GM12873 (cell line): ENCODE measurements around the gene ABCB1.

Experiments
- TF ChIP-seq, protein P1 (sequence below): IDR thresholded peaks from 2 replicates; pipeline ENCODE4 v1.5.1; 2012; ENCODE audit warnings: low read depth, mild to moderate bottlenecking, moderate library complexity, low read length, control low read depth; ENCODE audit not compliant: insufficient read depth; ENCODE audit errors: missing control alignments

Gene ABCB1

DNA sequence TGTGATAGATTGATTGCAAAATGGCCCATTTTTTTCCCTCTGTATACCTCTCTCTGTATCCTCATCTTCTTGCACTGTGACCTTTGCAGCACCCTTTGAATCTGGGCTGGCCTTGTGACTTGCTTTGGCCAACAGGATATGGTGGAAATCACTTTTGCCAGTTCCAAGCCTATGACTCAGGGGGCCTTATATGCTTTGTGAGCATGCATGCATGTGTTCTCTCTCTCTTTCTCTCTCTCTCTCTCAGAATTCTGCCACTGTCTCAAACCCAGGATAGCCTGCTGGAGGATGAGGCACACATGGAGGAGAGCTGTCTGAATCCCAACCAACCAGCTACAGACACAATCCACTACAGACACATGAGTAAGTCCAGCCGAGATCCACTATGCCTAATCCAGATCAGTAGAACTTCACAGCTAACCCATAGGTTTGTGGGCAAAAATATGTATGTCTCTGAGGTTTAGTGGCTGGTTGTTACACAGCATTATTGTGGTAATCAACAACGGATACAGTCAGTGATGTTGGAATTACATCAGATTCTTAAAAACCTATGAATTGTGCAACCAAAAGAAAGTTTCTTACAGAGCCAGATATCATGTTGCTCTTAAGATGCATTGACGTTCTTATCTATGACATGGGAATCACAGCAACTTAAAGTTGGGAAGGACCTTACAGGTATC is 83.4 kb downstream of the ABCB1 start:
- TF ChIP-seq, protein P1, sequence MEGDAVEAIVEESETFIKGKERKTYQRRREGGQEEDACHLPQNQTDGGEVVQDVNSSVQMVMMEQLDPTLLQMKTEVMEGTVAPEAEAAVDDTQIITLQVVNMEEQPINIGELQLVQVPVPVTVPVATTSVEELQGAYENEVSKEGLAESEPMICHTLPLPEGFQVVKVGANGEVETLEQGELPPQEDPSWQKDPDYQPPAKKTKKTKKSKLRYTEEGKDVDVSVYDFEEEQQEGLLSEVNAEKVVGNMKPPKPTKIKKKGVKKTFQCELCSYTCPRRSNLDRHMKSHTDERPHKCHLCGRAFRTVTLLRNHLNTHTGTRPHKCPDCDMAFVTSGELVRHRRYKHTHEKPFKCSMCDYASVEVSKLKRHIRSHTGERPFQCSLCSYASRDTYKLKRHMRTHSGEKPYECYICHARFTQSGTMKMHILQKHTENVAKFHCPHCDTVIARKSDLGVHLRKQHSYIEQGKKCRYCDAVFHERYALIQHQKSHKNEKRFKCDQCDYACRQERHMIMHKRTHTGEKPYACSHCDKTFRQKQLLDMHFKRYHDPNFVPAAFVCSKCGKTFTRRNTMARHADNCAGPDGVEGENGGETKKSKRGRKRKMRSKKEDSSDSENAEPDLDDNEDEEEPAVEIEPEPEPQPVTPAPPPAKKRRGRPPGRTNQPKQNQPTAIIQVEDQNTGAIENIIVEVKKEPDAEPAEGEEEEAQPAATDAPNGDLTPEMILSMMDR: no peak

DNA sequence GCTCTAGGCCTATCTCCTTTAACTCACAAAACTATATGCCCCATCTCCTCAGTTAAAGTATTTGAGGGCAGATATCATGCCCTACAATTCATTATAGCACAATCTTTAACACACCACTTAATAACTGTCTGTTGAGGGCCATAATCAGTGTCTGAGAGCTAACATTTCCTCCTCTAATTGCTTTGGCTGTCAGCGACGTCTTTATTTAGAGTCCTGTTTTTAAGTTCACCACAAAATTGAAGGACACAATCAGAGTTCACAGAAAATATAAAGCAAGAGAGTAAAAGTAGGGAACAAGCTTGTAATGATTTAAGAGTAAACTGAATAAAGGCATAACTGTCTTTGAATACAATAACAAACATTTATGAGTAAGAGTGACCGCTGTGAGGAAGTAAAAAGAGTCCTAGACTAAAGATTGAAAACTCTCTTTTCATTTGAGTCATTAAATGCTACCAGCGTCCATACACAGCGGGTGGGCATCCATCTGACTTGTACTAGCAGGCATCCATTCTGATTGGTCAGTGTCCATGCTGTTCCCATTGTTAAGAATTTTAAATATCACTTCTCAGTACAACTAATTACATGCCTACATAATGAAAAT is 86.8 kb downstream of the ABCB1 start:
- TF ChIP-seq, protein P1: no peak

DNA sequence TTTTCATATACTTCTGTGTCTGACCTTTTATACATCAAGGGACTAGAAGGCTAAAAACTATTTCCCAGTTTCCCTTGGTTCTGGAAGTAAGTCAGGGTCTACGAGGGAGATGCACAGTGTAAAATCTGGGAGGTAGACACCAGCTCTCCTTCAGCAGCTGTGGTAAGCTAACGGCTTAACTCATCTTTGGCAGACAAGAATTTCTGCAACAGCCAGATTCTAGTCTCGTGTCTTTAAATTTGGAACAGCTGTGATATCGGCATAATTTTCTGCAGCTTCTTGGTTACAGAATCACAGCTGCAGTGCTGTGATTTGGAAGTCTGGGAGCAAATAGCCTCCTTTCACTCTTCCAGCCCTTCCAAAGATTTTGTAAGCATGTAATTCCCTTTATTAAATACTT is 87.8 kb downstream of the ABCB1 start:
- TF ChIP-seq, protein P1: no peak

DNA sequence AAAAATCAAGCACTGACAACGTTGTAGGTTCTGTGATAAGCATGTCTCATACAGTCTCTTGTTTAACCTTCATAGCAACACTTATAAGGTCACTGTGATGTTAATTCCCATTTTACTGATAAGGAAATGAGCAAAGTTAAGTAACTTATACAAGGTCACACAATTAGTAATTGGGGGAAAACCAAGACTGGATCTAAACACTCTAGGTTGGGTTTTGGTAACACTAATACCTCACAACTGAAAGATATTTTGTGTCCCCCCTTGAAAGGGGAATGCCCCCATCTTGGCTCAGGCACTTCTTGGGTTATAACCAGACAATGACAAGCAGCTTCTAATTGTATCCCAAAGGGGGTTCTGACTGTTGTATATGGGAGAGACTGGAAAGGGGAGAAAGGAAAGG is 89.2 kb downstream of the ABCB1 start:
- TF ChIP-seq, protein P1: no peak

DNA sequence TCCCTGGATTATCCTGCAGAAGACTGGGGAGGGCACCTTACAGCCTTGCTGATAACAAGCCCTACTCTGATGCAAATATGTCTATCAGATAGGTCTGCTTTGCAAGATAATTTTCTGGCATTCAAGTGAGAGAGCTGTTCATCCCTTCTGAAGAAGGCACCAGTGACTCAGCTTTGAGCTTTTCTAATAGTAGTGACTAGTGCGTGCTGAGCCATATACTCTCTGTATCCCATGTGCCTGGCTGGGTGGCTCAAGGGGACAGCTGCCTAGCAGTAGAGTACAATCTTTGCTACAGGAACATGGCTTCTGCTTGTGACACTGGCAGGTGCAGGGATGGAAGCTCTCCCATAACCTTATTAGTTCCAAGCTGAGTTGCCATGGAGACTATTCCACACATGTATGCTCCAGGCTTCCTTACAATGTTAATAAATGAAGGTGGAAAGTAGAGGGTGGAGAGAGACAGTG is 90.2 kb downstream of the ABCB1 start:
- TF ChIP-seq, protein P1: no peak

DNA sequence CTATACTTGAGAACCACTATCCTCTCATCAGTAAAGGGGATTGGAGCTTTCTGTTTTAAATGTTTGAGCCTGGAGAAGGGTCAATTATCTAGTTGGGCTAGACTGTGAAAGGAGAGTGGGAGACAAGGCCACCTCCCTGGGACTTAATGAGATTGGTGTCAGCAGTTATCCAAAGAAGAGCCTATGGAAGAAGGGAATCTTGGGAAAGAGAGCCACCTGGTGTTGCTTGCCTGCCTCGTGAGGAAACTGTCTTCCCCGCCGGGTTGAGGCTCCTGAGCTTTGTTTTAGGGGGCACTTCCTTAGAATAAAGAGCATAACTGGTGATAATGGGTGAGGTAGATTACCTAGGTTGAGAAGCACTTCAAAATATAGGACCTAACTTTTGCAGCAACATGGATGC is 93.2 kb downstream of the ABCB1 start:
- TF ChIP-seq, protein P1: no peak

DNA sequence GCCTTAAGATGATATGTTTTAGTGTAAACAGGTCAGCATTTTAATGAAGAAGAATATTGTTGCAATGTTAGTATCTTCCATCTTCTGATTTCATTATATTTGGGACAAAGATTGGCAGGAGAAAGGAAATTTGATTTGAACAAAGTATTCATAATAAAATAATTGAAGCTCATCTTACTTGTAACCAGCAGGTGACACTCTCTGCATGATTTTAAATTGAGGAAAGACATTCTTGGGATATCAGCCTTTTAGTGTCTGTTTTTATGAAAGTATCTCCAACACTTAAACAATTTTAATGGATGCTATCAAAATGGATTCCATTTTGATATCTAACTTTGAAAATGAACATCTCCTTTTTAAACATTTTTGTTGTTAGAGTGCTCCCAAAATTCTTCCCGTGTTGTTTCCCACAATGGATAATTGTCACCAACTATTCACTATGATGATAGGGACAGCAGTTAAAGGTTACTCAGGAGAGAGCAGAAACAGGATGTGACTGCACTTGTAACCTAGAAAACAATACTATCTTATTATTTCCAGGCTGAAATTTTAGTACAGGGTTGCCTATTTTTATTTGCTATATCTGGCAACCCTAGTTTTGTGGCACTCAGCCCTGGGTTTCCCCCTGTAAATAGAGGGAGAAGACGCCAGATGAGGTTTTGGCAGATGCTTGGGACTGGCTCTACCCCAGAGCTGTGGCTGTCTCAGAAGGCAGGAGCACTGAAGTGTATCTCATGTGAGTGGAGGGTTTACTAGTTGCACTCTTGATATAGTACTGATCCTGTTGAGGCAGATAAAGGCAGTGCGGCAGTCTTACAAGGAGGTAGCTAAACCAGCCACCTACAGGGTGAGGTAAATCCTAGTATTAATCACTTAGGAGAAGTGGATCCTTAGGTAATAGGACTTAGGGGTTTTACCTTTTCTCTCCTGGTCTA is 94.2 kb downstream of the ABCB1 start:
- TF ChIP-seq, protein P1: peak; percentile 31
